Loucy (cell line): Measurements from ENCODE around the gene SCAPER.

Experiments
- H2AFZ ChIP-seq: fragments of 200-600 bp; sonication (generic); 2 replicates; pipeline ENCODE4 v1.6.0; 2016; ENCODE audit warnings: antibody characterized with exemption, mild to moderate bottlenecking, low read length, moderate library complexity
- H3F3A ChIP-seq: fragments of 200-600 bp; 2 replicates; pipeline ENCODE4 v1.6.0; 2016; ENCODE audit warnings: antibody characterized with exemption, low read depth, mild to moderate bottlenecking
- H3K27me3 ChIP-seq: fragments of 200-600 bp; sonication (generic); 2 replicates; pipeline ENCODE4 v1.6.1; 2014; ENCODE audit warnings: low read length, mild to moderate bottlenecking; ENCODE audit not compliant: insufficient read depth, poor library complexity, severe bottlenecking
- H3K36me3 ChIP-seq: fragments of 200-600 bp; sonication (generic); 2 replicates; pipeline ENCODE4 v1.6.1; 2016; ENCODE audit warnings: low read length; ENCODE audit not compliant: insufficient read depth
- H3K4me1 ChIP-seq: fragments of 200-600 bp; sonication (generic); 2 replicates; pipeline ENCODE4 v1.5.1; 2014; ENCODE audit warnings: low read length, mild to moderate bottlenecking; ENCODE audit not compliant: insufficient read depth, poor library complexity, severe bottlenecking
- H3K4me2 ChIP-seq: fragments of 200-600 bp; sonication (generic); 2 replicates; pipeline ENCODE4 v1.6.0; 2014; ENCODE audit warnings: antibody characterized with exemption, low read length, low read depth, mild to moderate bottlenecking; ENCODE audit not compliant: poor library complexity, severe bottlenecking
- H3K4me3 ChIP-seq: fragments of 200-600 bp; sonication (generic); 2 replicates; pipeline ENCODE4 v1.5.1; 2014; ENCODE audit warnings: low read length, mild to moderate bottlenecking, mixed read lengths; ENCODE audit not compliant: poor library complexity, severe bottlenecking
- H3K79me2 ChIP-seq: fragments of 200-600 bp; sonication (generic); 2 replicates; pipeline ENCODE4 v1.6.1; 2014; ENCODE audit warnings: low read length; ENCODE audit not compliant: insufficient read depth
- H3K9ac ChIP-seq: fragments of 200-600 bp; sonication (generic); 2 replicates; pipeline ENCODE4 v1.6.0; 2014; ENCODE audit warnings: mild to moderate bottlenecking, low read depth, low read length, moderate library complexity; ENCODE audit not compliant: poor library complexity, severe bottlenecking
- H3K9me2 ChIP-seq: fragments of 200-600 bp; sonication (generic); replicated peaks from 2 replicates; pipeline ENCODE4 v1.6.1; 2016; ENCODE audit warnings: low read depth, low read length, mixed read lengths
- H3K9me3 ChIP-seq: fragments of 200-600 bp; sonication (generic); 2 replicates; pipeline ENCODE4 v1.6.1; 2014; ENCODE audit warnings: mild to moderate bottlenecking, antibody characterized with exemption, low read length, low read depth; ENCODE audit not compliant: insufficient read depth
- H4K20me1 ChIP-seq: fragments of 200-600 bp; sonication (generic); 2 replicates; pipeline ENCODE4 v1.6.0; 2014; ENCODE audit warnings: antibody characterized with exemption, low read length, mild to moderate bottlenecking; ENCODE audit not compliant: insufficient read depth, poor library complexity, severe bottlenecking
- EZH2phosphoT487 ChIP-seq: fragments of 200-600 bp; IDR thresholded peaks from 2 replicates; pipeline ENCODE4 v1.6.1; 2018; ENCODE audit warnings: antibody characterized with exemption, mild to moderate bottlenecking, moderate library complexity, borderline replicate concordance
- TF ChIP-seq, protein P1 (sequence below): fragments of 200-600 bp; sonication (generic); conservative IDR thresholded peaks from 2 replicates; pipeline ENCODE4 v1.5.1; 2014; ENCODE audit warnings: mild to moderate bottlenecking, antibody characterized with exemption, low read length

SCAPER gene

DNA sequence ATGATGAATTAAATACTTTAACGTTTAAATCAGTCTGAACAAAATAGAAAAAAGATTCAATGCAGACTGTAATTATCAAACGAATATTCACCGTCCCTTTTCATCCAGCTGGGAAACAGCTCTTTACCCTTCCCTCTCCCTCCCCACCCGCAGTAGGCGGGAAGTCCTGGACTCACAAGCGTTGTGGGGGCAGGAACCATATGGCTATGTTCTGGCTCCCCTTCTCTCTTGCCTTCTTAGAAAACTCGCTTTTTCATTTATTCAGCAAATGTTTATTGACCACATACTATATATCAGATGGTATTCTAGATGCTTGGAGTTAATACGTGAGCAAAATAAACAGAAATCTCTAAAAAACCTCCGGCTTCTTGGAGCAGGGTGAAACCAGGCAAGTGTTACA, 715 bp upstream of the SCAPER start:
- peaks cover 16% of the 10 kb centered on the region; the same call in 1 of the 2 replicates for H3K79me2 ChIP-seq
- H3K9ac ChIP-seq, result peak overlapping the region; percentile 78
- peak overlapping the region; percentile 83 for H3K4me3 ChIP-seq
- no peaks in the 10 kb centered on the region for H3K36me3 ChIP-seq
- peak overlapping the region; percentile 98 for H2AFZ ChIP-seq
- peak overlapping the region; percentile 90 for H3K4me2 ChIP-seq
- no peaks in the 10 kb centered on the region for H3K27me3 ChIP-seq
- peaks cover 4% of the 10 kb centered on the region for H4K20me1 ChIP-seq
- no peaks in the 10 kb centered on the region for H3K9me2 ChIP-seq
- no peaks in the 10 kb centered on the region for H3F3A ChIP-seq
- H3K4me1 ChIP-seq, result peaks cover 24% of the 10 kb centered on the region
- no peaks in the 10 kb centered on the region for H3K9me3 ChIP-seq
- no peak for TF ChIP-seq EZH2phosphoT487
- TF ChIP-seq, protein P1, sequence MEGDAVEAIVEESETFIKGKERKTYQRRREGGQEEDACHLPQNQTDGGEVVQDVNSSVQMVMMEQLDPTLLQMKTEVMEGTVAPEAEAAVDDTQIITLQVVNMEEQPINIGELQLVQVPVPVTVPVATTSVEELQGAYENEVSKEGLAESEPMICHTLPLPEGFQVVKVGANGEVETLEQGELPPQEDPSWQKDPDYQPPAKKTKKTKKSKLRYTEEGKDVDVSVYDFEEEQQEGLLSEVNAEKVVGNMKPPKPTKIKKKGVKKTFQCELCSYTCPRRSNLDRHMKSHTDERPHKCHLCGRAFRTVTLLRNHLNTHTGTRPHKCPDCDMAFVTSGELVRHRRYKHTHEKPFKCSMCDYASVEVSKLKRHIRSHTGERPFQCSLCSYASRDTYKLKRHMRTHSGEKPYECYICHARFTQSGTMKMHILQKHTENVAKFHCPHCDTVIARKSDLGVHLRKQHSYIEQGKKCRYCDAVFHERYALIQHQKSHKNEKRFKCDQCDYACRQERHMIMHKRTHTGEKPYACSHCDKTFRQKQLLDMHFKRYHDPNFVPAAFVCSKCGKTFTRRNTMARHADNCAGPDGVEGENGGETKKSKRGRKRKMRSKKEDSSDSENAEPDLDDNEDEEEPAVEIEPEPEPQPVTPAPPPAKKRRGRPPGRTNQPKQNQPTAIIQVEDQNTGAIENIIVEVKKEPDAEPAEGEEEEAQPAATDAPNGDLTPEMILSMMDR, result no peak

DNA sequence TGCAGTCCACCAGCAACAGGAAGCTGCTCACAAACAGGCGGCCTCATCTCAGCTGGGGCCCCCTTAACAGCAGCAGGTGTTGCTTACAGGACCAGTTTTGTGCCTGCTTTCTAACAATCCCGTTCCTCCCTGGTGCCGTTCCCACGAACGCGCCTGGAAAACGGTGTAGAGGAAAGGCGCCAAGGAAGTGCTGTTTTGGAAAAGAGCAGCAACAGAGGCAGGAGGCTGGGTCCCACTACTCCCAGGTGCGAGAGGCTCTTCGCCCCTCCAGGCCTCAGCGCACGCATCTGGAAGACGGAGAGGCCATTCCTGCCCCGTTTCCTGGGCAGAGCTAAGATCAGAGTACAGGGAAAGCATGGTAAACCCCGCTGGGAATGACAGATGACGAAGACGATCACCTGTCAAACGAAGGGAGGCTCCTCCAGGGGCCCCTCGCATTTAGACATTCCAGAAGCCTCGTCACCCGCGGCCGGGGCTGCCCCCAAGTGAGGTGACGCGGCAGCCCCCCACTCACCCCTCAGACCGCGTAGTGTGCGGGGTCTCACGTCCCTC, 603 bp downstream of the SCAPER start:
- H3F3A ChIP-seq, result no peaks in the 10 kb centered on the region
- TF ChIP-seq, protein P1, result no peak
- no peak for TF ChIP-seq EZH2phosphoT487
- peak overlapping the region; percentile 83 for H3K4me3 ChIP-seq
- no peaks in the 10 kb centered on the region for H3K9me2 ChIP-seq
- peak overlapping the region; percentile 90 for H3K4me2 ChIP-seq
- H2AFZ ChIP-seq, result peak overlapping the region; percentile 98
- H3K79me2 ChIP-seq, result peaks cover 16% of the 10 kb centered on the region; the same call in 1 of the 2 replicates
- H3K4me1 ChIP-seq, result peaks cover 24% of the 10 kb centered on the region
- no peaks in the 10 kb centered on the region for H3K36me3 ChIP-seq
- H3K9me3 ChIP-seq, result no peaks in the 10 kb centered on the region
- peak overlapping the region; percentile 78 for H3K9ac ChIP-seq
- peaks cover 4% of the 10 kb centered on the region for H4K20me1 ChIP-seq
- H3K27me3 ChIP-seq, result no peaks in the 10 kb centered on the region

DNA sequence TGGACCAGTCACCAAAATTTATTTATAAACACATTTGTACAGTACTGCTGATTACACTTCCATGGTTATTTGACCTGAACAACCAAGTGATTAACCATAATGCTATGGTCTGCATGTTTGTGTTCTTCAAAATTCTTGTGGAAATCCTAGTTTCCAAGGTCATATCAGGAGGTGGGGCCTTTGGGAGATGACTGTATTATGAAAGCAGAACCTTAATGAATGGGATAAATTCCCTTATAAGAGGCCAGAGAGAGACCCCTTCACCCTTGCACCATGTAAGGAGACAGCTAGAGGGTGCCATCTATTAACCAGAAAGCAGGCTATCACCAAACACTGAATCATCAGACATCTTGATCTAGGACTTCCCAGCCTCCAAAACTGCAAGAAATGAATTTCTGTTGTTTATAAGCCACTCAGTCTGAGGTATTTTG, 1.9 kb downstream of the SCAPER start:
- Histone ChIP-seq H3K9ac (peak overlapping the region; percentile 45), H3K79me2 (peaks cover 16% of the 10 kb centered on the region; the same call in 1 of the 2 replicates), H3K9me3 (no peaks in the 10 kb centered on the region), H2AFZ (no peak overlapping the region), H3F3A (no peaks in the 10 kb centered on the region), H3K4me3 (peak overlapping the region; percentile 83), H3K36me3 (no peaks in the 10 kb centered on the region), H4K20me1 (peaks cover 4% of the 10 kb centered on the region), H3K4me1 (peaks cover 24% of the 10 kb centered on the region), H3K4me2 (peak overlapping the region; percentile 90), H3K9me2 (no peaks in the 10 kb centered on the region), H3K27me3 (no peaks in the 10 kb centered on the region)
- TF ChIP-seq, protein P1, result peak; percentile 82
- no peak for TF ChIP-seq EZH2phosphoT487
